Mononuclear cell (primary cell): Measurements from ENCODE around the gene PPP1R26. TPM values are rescaled to one million over a fixed set of nuclear protein-coding genes. Genes with fewer than 3 reads are reported as not detected.
"Not testable (repeated sequence)": the region's sequence is repeated elsewhere in the genome, so short reads cannot be mapped to it uniquely, and the experiment has no call there.

Experiments
- H3K27me3 ChIP-seq: 2 replicates; pipeline ENCODE4 v1.6.0; 2011; ENCODE audit warnings: low read length, control low read depth; ENCODE audit not compliant: insufficient read depth
- H3K4me1 ChIP-seq: 2 replicates; pipeline ENCODE4 v1.5.1; 2011; ENCODE audit warnings: mild to moderate bottlenecking, low read length, control low read depth; ENCODE audit not compliant: insufficient read depth
- H3K4me3 ChIP-seq: 2 replicates; pipeline ENCODE4 v1.5.1; 2011; ENCODE audit warnings: mild to moderate bottlenecking, low read length, moderate library complexity
- H3K9me3 ChIP-seq: 2 replicates; pipeline ENCODE4 v1.5.1; 2011; ENCODE audit warnings: low read depth, mild to moderate bottlenecking, control low read depth, low read length
- total RNA-seq: library from RNA; depleted of rRNA; stranded (reverse); fragments of >200 nt; gene quantifications from one replicate; pipeline ENCODE4 v1.2.3, GENCODE V29; 2012

PPP1R26 gene
- total RNA-seq, 1 donor = 1.5 TPM

- not testable (repeated sequence) for H3K27me3 ChIP-seq, H3K9me3 ChIP-seq, H3K4me1 ChIP-seq, H3K4me3 ChIP-seq
These were observed 49.4 kb downstream of the PPP1R26 start for GRCh38 chr9:135528842-135529435.

DNA sequence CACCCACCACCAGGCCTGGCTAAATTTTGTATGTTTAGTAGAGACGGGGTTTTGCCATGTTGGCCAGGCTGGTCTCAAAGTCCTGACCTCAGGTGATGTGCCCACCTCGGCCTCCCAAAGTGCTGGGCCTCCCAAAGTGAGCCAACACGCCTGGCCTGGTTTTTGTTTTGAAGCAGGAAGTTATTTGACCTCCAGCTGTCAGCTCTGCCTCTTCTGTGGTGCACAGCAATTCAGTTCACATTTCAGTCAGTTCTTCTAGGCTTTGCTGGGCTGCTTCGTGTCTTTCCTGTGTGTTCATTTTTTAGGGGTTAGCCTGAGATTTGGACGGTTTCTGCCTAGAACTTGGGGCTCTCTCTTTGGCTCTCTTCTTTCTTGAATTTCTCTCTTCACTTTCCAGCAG lies 50.6 kb downstream of the PPP1R26 start:
- peaks cover 5% of the 10 kb centered on the region for H3K27me3 ChIP-seq
- no peaks in the 10 kb centered on the region for H3K4me1 ChIP-seq
- no peak overlapping the region for H3K4me3 ChIP-seq
- H3K9me3 ChIP-seq = no peaks in the 10 kb centered on the region

DNA sequence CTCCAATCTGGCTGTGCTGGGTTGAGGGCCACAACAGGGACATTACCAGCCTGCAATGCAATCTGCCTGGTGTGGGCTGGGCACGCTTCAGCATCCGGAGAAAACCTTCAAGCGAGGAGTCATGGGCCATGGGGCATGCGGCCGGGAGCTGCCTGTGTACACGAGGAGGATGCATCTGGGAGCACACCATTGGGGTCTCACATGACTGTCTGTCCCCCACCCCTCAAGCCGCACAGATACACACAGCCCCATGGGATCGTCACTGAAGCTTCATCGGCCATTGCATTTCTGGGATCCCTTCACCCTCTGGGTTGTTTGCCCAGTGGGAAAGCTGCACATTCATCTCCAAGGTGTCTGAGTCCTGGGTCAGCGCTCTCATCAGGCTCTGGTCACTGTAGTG lies 51.5 kb downstream of the PPP1R26 start:
- Histone ChIP-seq H3K4me1 (no peaks in the 10 kb centered on the region), H3K4me3 (no peak overlapping the region), H3K27me3 (peaks cover 5% of the 10 kb centered on the region), H3K9me3 (no peaks in the 10 kb centered on the region)

DNA sequence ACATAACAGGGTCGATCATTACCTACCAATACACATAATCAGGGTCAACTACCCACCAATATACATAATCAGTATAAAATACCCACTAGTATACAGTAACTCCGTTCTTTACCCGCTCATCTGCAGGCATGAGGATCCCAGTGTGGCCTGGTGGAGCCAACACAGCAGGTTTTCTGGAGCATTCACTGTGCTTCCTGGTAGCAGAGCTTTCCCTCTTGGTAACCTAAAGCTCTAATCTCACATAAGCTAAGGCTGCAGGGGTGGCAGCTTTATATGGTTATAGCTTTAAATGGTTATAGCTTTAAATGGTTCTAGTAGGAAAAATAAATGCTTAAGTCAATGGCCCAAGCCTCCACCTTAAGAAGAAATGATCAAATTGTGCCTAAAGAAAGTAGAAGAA lies 53.5 kb downstream of the PPP1R26 start:
- Histone ChIP-seq H3K4me1 (no peaks in the 10 kb centered on the region), H3K27me3 (peaks cover 5% of the 10 kb centered on the region), H3K9me3 (no peaks in the 10 kb centered on the region), H3K4me3 (no peak overlapping the region)

- Histone ChIP-seq H3K4me1 (no peaks in the 10 kb centered on the region), H3K4me3 (no peak overlapping the region), H3K9me3 (no peaks in the 10 kb centered on the region), H3K27me3 (peaks cover 5% of the 10 kb centered on the region)
These were observed 54.1 kb downstream of the PPP1R26 start for GRCh38 chr9:135533674-135534073.

DNA sequence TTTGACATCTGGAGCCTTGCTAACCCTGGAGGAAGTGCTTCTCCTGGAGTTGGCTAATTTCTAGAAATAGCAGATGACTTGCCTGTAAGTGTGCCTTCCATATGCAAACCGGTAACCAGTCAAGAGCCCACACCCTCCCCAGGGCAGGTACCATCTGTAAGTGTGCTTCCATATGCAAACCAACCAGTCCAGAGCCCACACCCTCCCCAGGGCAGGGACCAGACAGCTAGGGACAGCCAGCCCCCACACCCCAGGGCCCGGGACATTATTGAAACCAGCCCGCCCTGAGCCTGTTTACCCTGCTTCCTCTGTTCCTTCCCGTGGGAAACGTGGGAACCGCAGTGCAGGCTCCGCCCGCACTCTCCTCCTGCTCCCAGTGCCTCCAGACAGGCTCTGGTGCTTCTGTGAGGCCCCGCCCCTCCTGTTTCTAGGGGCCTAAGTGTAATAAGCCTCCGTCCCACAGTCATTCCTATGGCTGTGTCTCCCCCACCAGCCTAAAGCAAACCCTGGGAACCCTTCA lies 54.7 kb downstream of the PPP1R26 start:
- not testable (repeated sequence) for H3K4me1 ChIP-seq, H3K4me3 ChIP-seq, H3K9me3 ChIP-seq, H3K27me3 ChIP-seq

DNA sequence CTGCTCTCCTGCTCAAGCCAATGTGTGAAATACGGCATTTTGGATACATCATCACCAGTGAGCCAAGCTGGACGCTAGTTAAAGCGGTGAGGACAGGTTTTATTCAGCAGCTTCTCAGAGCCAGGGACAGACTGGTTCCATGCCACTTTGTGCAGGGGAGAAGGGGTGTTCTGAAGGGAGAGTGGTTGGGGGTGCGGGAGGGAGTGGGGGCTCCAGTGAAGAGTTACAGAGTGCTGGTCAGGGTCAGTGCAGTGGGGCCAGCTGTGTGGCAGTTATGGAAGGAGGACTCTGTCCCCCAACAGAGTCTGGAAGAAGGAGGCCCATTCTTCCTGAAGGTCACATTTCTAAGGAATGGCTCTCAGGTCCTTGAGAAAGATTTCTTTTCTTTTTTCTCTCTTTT lies 55.2 kb downstream of the PPP1R26 start:
- not testable (repeated sequence) for H3K27me3 ChIP-seq, H3K9me3 ChIP-seq, H3K4me3 ChIP-seq, H3K4me1 ChIP-seq

DNA sequence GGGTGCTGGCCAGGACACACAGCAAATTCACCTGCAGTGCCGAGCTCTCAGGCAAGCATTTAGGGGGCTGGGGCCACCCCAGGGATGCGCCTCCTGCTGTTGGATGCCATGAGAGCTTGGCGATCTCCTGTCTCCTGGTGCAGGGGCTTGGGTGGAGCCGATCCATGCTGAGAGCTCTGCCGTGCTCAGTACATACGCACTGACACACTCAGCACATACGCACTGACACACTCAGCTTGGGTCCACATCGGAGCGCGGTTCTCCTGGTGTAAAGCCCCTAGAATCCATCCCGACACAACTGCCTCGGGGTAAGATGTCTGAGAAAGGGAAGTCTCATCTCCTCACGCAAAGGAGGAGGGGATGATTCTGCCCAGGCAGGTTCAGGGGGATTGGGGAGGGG lies 56.0 kb downstream of the PPP1R26 start:
- not testable (repeated sequence) for H3K4me3 ChIP-seq, H3K27me3 ChIP-seq, H3K4me1 ChIP-seq, H3K9me3 ChIP-seq

- Histone ChIP-seq H3K4me1 (no peaks in the 10 kb centered on the region), H3K9me3 (no peaks in the 10 kb centered on the region), H3K27me3 (peaks cover 5% of the 10 kb centered on the region), H3K4me3 (no peak overlapping the region)
These were observed 56.6 kb downstream of the PPP1R26 start for GRCh38 chr9:135536216-135536615.

Other genes starting within 250 kb of the PPP1R26 start
- gene MRPS2, start 20.9 kb downstream of the PPP1R26 start, total RNA-seq = 12.5 TPM
- not detected for gene LCN1, start 41.7 kb downstream of the PPP1R26 start, total RNA-seq
- gene OBP2A, start 66.3 kb downstream of the PPP1R26 start, total RNA-seq = not detected
- not detected for gene PAEP, start 82.0 kb downstream of the PPP1R26 start, total RNA-seq
- not detected for gene GLT6D1, start 159.8 kb downstream of the PPP1R26 start, total RNA-seq
- gene LCN9, start 183.5 kb downstream of the PPP1R26 start, total RNA-seq = not detected
- gene SOHLH1, start 219.7 kb downstream of the PPP1R26 start, total RNA-seq = not detected
- 0.10 TPM for gene KCNT1, start 222.4 kb downstream of the PPP1R26 start, total RNA-seq